PC-9 (cell line): ENCODE data around the gene TRIM24.

ENCODE experiments used
- CTCF ChIP-seq: fragments of 200-600 bp; sonication (generic); conservative IDR thresholded peaks from 2 replicates; pipeline ENCODE4 v1.6.1; 2017; ENCODE audit warnings: mixed run types, antibody characterized with exemption, mild to moderate bottlenecking, moderate library complexity
- EZH2 ChIP-seq: fragments of 200-600 bp; sonication (generic); IDR thresholded peaks from 2 replicates; pipeline ENCODE4 v1.8.0; 2017; ENCODE audit warnings: antibody characterized with exemption, low read depth

- no peak for TF ChIP-seq CTCF
- TF ChIP-seq EZH2 = no peak
Measured at GRCh38 chr7:138458576-138459412, 1.3 kb upstream of the TRIM24 start.
